ELR (cell line): ENCODE measurements around the gene RPN1.
A peak's percentile ranks its signal among the peaks of the same experiment; 100 is the strongest.
"Not testable (repeated sequence)": the region's sequence is repeated elsewhere in the genome, so short reads cannot be mapped to it uniquely, and the experiment has no call there.

Experiments
- DNase-seq: peaks from one replicate; pipeline ENCODE4 v3.0.0-alpha.2; 2015; ENCODE audit warnings: low read depth

The RPN1 gene

DNA sequence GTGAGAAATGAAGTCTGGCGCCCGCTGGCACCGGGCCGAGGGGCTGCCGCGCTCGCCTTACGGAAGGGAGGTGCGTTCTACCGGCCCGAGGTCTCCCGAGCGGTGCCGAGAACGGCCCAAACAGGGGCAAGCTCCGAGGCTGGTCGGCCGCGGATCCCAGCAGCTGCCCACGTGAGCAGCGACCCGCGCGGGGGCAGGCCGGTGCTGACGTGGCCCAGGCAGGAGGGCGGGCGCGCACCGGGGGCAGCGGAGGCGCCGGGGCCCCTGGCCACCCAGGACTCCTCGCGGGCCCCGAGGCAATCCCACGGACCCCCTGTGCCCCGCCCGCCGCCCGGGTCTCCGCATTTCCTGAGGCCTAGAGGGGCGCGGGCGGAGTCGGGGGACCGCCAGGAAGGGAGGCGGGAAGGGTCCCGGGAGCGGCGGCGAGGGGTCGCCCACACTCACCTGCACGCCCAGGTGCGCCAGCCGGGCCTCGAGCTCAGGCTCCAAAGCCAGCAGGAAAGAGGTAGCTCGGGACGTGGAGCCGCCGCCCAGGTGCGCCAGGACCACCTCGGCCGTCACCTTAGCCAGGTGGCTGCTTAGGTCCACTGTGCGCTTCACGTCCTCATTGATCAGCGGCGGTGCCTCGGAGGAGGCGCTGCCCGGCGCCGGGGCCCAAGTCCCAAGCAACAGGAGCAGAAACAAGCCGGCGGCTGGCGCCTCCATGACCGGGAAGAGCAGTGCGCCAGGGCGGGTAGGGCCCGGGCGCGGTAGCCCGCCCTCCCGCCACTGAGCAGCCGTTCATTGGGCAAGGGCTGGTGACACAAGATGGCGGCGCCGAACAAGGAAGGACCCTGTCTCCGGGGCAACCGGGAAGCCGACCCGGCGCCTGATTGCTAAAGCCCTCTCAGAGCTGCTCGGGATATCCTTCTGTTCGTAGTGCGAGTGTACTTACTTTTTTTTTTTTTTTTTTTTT lies at the start of gene RPN1:
RPN1 (minus strand) TSS at position 723 of the 955 bp plus-strand sequence; CDS start at position 705, 18 bp downstream.
- DNase-seq, result peak; percentile 95

- peak; percentile 42 for DNase-seq
These were observed 47.8 kb upstream of the RPN1 start for GRCh38 chr3:128698211-128699047.

DNA sequence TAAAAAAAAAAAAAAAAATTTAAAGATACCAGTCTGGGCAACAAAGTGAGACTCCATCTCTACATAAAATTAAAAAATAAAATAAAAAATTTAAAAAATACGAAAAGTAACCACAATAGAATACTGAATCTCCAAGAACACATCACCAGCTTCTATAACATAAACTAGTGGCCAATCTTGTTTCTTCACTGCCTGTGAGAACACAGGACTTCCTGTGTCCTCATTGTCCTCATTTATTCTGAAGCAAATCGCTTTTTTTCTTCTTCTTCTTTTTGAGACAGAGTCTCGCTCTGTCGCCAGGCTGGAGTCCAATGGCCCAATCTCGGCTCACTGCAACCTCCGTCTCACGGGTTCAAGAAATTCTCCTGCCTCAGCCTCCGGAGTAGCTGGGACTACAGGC lies 46.7 kb upstream of the RPN1 start:
- DNase-seq, result no peak

DNA sequence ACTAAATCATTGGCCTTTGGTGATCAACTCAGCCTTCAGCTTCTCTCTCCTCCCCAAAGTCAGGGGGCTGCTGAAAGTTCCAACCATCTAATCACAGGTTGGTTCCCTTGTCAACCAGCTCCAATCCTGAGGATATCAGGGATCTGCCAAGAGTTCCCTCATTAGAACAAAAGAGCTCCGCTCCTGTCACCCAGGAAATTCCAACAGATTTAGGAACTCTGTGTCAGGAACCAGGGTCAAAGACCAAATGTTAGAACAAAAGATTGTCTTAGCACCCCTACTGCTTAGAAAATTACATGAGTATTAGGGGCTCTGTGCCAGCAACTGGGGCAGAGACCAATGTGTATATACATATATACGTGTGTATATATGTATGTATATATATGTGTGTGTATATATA lies 43.1 kb upstream of the RPN1 start:
- DNase-seq, result no peak

- no peak for DNase-seq
These were observed 38.4 kb upstream of the RPN1 start for GRCh38 chr3:128689060-128689459.

DNA sequence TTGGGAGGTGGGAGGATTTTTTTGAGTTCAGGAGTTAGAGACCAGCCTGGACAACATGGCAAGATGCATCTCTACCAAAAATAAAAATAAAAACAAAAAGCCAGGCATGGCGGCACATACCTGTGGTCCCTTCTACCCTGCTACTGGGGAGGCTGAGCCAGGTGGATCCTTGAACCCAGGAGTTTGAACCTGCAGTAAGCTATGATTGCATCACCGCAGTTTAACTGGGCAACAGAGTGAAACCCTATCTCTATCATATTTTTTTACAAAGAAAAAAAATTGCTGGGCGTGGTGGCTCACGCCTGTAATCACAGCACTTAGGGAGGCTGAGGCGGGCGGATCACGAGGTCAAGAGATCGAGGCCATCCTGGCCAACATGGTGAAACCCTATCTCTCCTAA lies 35.8 kb upstream of the RPN1 start:
- DNase-seq, result no peak

GRCh38 chr3:128684986-128685726 lies 34.5 kb upstream of the RPN1 start:
- DNase-seq, result no peak

DNA sequence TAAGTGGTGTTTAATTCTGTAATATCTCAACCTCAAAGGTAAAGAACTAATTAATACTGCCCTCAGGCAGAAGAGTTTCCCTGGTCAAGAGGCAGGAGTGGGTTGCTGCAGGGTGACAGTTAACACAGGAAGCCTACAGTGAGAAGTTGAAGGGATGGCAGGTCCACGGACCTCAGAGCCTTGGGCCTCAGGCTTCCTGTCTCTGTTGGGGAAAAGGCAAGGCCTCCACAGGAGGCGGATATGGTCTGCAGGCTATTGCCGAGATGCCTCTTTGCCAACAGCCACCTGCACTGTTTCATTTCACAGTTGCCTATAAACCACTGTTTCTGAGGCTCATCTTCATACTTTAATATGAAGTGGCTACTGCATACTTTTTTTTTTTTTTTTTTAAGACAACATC lies 33.3 kb upstream of the RPN1 start:
- DNase-seq, result no peak

DNA sequence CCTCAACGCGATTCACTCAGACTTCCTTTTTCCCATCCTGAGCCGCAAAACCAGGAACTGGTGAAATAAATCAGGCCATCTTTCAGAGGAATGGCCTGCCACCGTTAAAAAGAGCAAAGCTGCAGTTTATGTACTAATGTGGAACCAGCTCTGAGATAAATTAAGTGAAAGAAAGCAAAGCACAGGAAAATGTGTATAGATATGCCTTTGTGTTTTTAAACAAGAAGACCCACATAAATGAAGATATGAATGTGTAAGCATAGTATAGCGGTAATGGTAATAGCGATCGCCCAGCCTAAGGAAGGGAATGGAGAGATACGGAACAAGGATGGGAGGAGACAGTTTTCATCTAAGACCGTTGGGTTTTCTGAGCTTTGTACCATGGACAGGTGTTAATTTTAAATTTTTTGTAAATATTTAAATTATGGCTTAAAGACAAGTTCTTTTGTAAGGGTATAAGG lies 30.8 kb upstream of the RPN1 start:
- DNase-seq, result no peak

GRCh38 chr3:128680603-128681368 lies 30.2 kb upstream of the RPN1 start:
- DNase-seq, result peak; percentile 99

DNA sequence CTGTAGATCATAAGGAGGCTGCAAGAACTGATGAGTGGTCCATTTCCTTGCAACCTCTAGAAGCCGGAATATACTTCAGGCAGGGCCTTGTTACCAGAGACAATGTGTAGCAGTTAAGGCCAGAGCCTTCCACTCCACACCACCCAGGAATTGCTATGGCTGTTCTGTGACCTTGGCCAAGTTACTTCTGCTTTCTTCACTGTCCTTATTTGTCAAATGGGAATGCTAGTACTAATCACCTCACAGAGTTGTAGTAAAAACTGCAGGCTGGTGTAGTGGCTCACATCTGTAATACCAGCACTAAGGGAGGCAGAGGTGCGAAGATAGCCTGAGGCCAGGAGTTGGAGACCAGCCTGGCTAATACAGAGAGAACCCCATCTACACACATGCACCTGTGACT lies 28.7 kb upstream of the RPN1 start:
- DNase-seq, result no peak

DNA sequence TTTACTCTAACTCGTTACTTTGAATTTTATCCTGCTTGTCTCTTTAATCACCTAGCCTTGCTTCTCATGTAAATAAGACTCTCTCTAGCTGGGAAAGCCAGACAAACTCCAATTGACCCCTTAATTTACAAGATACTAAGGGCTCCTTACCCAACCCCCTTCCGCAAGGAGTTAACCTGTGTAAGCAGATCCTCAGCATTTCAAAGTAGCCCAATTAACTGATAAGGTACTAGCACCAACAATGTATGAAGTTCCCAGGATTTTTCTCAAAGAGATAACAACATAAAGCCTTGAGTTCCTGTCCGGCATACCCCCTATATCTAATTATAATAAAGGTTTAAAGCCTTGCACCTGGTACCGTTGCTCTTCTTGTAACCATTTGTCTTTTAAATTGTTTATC lies 25.2 kb upstream of the RPN1 start:
- not testable (repeated sequence) for DNase-seq

- no peak for DNase-seq
These were observed 23.7 kb upstream of the RPN1 start for GRCh38 chr3:128674161-128674784.

- DNase-seq, result no peak
These were observed 17.0 kb upstream of the RPN1 start for GRCh38 chr3:128667641-128668040.

DNA sequence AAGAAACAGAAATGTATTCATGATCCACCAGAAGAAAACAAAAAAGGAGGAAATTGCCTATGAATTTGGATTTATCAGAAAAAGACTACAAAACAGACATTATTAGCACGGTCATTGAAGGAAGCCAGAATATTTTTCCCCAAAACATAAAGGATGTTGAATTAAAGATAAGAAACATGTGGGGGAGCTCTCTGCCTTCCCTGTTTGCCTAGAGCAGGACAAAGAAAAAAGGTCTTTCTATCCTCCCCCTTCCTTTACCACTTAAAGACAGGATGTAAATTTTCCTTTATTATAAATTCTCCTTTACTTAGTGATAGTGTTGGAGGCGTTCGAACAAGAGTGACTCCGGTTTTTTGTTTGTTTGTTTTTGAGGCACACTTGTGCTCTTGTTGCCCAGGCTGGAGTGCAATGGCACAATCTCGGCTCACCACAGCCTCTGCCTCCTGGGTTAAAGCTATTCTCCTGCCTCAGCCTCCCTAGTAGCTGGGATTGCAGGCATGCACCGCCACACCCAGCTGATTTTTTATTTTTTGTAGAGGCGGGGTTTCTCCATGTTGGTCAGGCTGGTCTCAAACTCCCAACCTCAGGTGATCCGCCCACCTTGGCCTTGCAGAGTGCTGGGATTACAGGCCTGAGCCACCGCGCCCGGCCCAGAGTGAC lies 14.9 kb upstream of the RPN1 start:
- DNase-seq, result peak; percentile 39

DNA sequence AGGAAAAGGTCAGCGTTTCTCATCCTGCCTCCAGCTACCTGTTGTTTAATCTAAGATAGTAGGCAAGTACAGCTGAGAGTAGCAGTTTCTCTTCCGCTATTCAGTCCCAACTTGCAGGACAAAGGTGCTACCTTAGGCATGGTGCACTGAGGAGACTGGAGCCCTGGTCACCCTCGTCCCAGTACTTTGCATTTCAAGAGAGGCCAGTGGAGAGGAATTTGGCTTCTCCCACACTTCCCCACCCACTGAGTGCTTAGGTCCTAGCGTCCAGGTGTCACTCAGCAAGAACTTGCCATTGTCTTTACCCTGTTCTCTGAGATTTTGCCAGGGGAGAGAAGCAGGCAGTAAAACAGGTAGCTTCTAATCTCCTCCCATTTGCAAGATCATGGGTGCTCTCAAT lies 12.5 kb upstream of the RPN1 start:
- no peak for DNase-seq

DNA sequence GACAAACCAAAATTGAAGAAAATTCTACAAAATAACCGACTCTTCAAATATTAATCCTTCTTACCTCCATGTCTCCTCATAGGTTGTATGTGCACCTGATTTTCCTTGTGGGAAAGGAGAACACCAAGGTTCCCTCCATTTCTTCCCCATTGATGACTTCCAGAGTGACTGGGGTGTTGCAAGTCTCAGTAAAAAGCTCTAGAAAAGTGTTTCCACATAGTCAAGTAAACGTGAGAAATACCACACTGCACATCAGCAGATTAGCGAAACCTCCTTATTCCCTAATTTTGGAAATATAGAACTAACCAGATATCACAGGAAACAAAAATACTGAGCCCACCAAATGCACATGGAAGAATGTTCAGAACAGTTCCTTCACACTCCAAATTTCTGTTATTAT lies 4.9 kb upstream of the RPN1 start:
- DNase-seq, result no peak

GRCh38 chr3:128653993-128654805 lies 3.6 kb upstream of the RPN1 start:
- not testable (repeated sequence) for DNase-seq

DNA sequence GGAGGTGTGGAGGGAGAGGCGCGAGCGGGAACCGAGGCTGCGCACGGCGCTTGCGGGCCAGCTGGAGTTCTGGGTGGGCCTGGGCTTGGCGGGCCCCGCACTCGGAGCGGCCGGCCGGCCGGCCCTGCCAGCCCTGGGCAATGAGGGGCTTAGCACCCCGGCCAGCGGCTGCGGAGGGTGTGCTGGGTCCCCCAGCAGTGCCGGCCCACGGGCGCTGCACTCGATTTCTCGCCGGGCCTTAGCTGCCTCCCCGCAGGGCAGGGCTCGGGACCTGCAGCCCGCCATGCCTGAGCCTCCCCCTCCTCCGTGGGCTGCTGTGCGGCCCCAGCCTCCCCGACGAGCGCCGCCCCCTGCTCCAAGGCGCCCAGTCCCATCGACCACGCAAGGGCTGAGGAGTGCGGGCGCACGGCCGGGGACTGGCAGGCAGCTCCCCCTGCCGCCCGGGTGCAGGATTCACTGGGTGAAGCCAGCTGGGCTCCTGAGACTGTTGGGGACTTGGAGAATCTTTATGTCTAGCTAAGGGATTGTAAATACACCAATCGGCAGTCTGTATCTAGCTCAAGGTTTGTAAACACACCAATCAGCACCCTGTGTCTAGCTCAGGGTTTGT lies 2.9 kb upstream of the RPN1 start:
- not testable (repeated sequence) for DNase-seq
